ENCODE results near the gene PHLDA2.
A peak's percentile ranks its signal among the peaks of the same experiment; 100 is the strongest.

- TF ChIP-seq CTCF (IDR thresholded peaks at IDR 0.05), result no peak
- peak in 2 of 4 donors; percentile 54 to 66 for TF ChIP-seq POLR2AphosphoS5 (IDR thresholded peaks at IDR 0.05)
Measured at GRCh38 chr11:2883979-2884815, 45.0 kb downstream of the PHLDA2 start.
